ENCODE data around the gene CLSTN2.

The CLSTN2 gene

GRCh38 chr3:140196970-140197369 is 262.0 kb downstream of the CLSTN2 start:
- no peak for DNase-seq

DNA sequence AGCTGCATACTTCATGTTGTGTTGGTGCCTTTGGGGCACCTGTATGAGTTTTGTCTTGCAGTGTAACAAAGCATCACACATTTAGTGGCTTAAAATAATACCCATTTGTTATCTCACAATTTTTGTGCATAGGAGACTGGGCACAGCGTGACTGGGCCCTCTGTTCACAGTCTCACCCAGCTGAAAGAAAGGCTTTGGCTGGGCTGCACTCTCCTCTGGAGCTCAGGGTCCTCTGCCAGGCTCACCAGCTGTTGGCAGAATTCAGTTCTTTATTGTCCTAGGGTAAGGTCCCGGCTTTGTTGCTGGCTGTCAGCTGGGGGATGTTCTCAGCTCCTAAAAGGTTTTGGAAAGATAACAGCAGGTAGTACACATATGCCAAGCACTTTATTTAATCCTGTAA is 263.3 kb downstream of the CLSTN2 start:
- no peak for DNase-seq

- no peak for DNase-seq
These were observed 264.0 kb downstream of the CLSTN2 start for GRCh38 chr3:140199008-140199407.

DNA sequence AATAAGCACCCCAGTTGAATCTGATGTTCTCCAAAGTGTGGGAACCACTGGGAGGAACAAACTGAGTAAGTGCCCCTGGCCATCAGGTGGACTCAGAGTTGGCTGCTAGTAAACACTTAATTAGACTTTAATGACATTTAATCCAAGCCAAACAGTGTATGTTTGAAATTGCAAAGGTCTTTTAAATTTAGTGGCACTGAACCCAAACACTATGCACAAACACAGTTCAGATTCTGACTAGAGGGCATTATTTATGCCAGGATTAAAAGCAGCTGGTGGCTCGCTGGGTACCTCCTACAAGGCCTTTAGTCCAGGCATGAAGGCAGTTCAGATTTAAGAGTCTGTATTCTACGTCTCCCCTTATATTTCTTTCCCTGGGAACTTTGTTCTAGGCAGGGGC is 264.8 kb downstream of the CLSTN2 start:
- DNase-seq = no peak

- DNase-seq = no peak
These were observed 268.5 kb downstream of the CLSTN2 start for GRCh38 chr3:140203510-140203909.

GRCh38 chr3:140204271-140204984 is 269.4 kb downstream of the CLSTN2 start:
- no peak for DNase-seq

- DNase-seq = no peak
These were observed 270.6 kb downstream of the CLSTN2 start for GRCh38 chr3:140205598-140205997.

DNA sequence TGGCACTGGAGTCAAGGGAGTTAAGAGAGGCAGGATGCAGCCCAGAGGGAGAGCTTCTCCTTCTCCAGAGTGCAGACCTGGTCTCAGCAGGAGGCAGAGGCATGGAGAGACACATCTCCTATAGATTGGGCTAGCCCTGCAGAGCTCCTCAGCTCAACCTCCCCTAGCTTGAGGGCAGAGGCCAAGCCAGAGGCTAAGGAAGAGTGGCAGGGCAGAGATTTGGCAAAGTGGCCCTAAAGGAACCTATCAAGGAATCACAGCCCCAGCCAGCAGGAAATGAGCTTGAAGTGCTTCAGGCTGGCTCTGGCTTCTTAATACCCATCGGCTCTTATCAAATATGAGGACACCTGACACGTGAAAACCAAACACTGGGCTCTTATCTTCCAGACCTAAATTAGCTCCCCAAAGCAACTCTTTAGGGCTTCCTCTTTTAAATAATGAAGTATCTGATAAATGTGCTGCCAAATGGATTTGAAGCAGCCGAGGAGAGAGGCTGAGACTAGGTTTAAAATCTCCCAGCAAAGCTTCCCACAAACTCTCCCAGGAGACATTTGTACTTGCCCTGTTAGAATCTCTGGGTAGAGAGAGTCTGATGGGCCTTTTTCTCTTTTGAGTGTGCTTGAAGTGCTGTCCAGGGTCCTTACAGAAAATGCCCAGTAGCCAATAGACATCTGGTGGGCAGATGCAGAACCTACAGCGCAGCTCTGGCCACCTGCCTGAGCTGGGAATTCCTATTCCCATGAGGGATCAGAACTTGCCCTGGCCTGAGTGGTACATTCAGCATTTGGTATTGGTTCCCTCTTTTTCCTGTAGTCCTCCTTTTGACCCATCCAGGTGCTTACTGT is 271.4 kb downstream of the CLSTN2 start:
- DNase-seq = no peak

DNA sequence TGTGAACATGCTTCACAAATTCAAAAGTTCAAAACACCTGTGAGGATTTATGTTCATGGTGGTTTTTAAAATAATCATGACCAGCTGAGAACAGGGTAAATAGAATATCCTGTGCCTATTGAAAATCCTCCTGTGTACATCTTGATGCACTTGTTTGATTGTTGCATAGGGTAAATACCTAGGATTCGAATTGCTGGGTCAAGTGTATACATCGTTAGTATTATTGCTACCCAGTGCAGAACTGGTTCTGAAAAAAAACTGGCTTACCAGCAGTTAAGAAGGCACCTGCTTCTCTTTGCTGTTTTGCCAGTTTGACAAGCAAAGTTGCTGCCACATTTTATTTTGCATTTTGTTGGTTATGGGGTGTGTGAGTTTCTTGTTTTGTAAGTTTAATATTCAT is 272.6 kb downstream of the CLSTN2 start:
- no peak for DNase-seq

DNA sequence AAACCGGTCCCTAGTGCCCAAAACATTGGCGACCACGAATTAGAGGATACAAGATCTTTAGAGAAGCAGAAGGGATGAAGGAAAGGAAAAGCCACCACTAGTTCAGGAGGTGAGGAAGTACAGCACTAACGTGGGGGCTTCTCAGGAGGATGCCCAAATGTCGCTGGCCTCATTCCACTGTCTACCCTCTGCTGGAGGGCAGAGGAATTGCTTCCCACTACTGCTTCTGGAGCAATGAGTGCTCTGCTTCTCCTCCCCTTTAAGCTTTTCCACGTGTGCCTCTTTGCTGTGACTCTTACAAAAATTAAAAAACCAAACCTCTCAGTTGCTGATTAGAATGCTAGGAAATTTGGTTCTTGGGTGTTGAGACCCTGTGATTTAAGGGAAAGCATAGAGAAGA is 281.3 kb downstream of the CLSTN2 start:
- no peak for DNase-seq

DNA sequence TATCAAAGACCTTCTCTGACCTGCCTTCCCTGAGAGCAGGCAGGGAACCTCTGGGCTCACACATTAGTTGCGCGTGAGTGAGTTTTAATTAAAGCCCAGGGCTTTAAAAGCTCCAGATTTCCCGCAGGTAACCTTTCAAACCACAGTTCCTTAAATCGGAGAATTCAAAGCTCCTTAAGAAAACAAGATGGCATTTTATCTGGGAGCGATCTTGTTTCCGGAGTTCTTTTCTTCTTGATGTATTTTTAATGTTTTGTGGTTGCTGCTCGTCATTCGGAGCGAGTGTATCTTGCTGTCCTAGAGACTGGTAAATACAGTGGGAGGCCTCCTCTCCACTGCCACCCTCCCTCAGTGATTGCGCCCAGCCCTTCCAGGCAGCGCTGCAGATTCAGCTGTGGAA is 284.3 kb downstream of the CLSTN2 start:
- no peak for DNase-seq

DNA sequence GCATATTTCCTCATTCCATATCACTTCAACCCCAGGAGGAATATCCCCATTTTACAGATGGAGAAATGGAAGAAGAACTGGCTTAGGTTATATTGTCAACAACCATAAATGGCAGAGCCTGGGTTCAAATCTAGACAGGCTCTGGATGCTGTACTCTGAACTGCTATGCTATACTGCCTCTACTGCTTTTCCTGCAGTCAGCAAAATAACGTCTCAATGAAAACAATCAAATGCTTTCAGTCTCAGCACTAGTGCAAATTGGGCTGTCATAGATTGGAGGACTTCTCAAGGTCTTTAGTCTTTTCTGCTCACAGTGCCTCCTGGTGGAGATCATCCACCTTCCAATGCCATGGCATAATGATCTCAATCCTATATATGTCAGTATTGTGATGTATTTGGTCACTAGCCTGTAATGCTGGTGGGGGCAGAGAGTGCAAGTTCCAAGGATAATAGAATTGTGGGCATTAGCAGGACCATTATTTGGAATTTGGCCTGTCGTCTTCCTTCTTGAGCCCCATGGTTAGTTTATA is 285.0 kb downstream of the CLSTN2 start:
- DNase-seq = no peak

DNA sequence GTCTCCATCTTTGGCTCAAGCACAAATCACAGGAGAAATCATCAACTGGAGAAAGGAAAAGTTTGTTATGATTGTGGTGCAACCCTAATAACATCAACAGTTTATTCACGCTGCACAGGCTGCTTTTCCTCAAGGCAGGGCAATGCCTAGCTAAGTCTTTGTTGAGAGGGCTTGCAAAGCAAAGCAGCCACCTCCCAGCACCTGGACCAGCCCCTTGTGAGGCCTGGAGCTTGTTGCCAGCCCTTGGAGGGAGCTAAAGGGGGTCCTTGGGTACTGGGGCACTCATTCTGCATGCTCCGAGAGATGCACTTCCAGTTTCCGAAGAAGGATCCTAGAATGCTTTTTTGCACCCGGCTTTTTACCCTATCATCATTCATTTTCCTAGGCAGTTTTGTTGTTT is 288.2 kb downstream of the CLSTN2 start:
- DNase-seq = no peak

GRCh38 chr3:140223631-140224030 is 288.6 kb downstream of the CLSTN2 start:
- DNase-seq = no peak

DNA sequence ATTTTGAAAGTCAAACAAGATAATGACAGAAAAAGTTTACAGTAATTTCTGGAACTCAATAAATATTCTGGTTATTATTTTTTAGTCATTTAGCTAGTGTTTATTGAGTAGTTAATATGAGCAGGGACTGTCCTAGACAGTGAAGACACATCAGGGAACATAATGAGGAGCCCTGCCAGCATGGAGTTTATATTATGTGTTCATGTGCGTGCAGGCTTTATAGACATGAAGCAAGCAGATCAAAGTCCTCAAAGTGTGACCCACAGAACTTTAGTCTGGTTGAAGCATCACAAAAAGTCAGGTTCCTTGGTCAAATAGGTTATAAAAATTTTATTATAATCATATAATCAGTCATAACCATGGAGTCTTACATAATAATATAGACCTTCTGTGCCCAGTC is 289.3 kb downstream of the CLSTN2 start:
- DNase-seq = no peak

- DNase-seq = no peak
These were observed 291.0 kb downstream of the CLSTN2 start for GRCh38 chr3:140225996-140226395.

- no peak for DNase-seq
These were observed 298.7 kb downstream of the CLSTN2 start for GRCh38 chr3:140233702-140234101.

- DNase-seq = no peak
These were observed 299.3 kb downstream of the CLSTN2 start for GRCh38 chr3:140234256-140234655.

GRCh38 chr3:140236836-140237501 is 302.0 kb downstream of the CLSTN2 start:
- no peak for DNase-seq

GRCh38 chr3:140238646-140239314 is 303.8 kb downstream of the CLSTN2 start:
- DNase-seq = no peak

- DNase-seq = no peak
These were observed 307.9 kb downstream of the CLSTN2 start for GRCh38 chr3:140242818-140243276.

GRCh38 chr3:140243575-140243974 is 308.6 kb downstream of the CLSTN2 start:
- no peak for DNase-seq

DNA sequence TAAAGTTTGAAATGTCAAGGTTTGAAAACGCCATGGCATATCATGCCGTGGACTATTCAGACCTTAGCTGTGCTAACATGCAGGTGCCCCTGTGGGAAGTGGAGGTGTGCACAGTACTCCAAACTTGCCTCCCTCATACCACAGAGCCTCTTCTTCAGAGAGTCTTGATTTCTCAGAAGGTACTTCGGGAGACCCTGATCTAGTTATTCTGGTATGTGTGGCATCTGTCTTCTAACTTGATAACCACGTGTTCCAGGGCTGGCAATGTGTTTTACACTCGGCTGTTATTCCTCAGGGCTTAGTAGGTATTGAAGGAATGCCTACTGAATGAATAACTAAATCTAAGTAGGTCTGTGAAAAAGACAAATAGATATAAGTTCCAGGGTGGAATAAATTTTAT is 309.9 kb downstream of the CLSTN2 start:
- no peak for DNase-seq
